OCI-LY1 (cell line): ENCODE data around the gene RYR3.

Experiments used
- EZH2 ChIP-seq: fragments of 200-600 bp; sonication (generic), shearing (Covaris generic); IDR thresholded peaks from 2 replicates; pipeline ENCODE4 v1.8.0; 2017; ENCODE audit warnings: borderline replicate concordance, mixed run types, mild to moderate bottlenecking, antibody characterized with exemption, low read length, moderate library complexity, mixed read lengths
- TF ChIP-seq, protein P1 (sequence below): fragments of 200-600 bp; sonication (generic), shearing (Covaris generic); IDR thresholded peaks from 2 replicates; pipeline ENCODE4 v1.5.1; 2017; ENCODE audit warnings: mild to moderate bottlenecking, antibody characterized with exemption, low read length, moderate library complexity, mixed read lengths

DNA sequence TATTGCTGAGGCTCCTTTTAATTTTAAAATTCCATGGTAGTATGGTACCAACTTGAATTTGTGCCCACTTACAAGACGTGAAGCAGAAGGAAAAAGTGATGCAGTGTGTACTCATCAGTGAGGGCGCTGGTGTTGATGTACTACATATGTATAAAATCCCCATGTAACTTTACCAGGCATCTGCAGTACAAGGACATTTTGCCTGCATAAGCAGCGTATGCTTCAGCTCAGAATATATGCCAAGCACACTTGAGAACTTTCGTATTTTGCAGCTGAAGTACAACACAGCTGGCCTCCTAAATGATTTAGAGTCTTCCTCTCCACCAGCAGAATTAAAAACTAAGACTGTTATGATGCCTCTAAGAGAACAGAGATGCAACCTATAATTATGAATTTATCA, 108.9 kb downstream of the RYR3 start:
- TF ChIP-seq, protein P1, sequence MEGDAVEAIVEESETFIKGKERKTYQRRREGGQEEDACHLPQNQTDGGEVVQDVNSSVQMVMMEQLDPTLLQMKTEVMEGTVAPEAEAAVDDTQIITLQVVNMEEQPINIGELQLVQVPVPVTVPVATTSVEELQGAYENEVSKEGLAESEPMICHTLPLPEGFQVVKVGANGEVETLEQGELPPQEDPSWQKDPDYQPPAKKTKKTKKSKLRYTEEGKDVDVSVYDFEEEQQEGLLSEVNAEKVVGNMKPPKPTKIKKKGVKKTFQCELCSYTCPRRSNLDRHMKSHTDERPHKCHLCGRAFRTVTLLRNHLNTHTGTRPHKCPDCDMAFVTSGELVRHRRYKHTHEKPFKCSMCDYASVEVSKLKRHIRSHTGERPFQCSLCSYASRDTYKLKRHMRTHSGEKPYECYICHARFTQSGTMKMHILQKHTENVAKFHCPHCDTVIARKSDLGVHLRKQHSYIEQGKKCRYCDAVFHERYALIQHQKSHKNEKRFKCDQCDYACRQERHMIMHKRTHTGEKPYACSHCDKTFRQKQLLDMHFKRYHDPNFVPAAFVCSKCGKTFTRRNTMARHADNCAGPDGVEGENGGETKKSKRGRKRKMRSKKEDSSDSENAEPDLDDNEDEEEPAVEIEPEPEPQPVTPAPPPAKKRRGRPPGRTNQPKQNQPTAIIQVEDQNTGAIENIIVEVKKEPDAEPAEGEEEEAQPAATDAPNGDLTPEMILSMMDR, result no peak
- TF ChIP-seq EZH2, result no peak
